Right lobe of liver (tissue), 4 donors: ENCODE measurements around the gene TMEM247.

Experiments
- CTCF ChIP-seq, 4 donors: fragments of 200-600 bp in 3 of 4; fragments of 450-650 bp in 1 of 4; IDR thresholded peaks; one replicate each; pipeline versions ENCODE4 v1.5.1 to v1.8.0; 2016 to 2022; ENCODE audit warnings: antibody characterized with exemption in 4 of 4, mild to moderate bottlenecking in 2 of 4
- POLR2A ChIP-seq: fragments of 450-650 bp; IDR thresholded peaks from one replicate; pipeline ENCODE4 v1.6.1; 2017; ENCODE audit warnings: antibody characterized with exemption, mild to moderate bottlenecking
- donor health status: DM: no; HTN: no; CAD: no.
- donor health status: DM: no; HTN: no; CAD: no.
- donor health status: DM: no; HTN: yes; CAD: no.

- TF ChIP-seq CTCF (IDR thresholded peaks at IDR 0.05): no peak
- no peak for TF ChIP-seq POLR2A
Observed at GRCh38 chr2:46508312-46508711, 28.9 kb downstream of the TMEM247 start.
